Measurements from ENCODE around the gene RAPGEF5.

Gene RAPGEF5

DNA sequence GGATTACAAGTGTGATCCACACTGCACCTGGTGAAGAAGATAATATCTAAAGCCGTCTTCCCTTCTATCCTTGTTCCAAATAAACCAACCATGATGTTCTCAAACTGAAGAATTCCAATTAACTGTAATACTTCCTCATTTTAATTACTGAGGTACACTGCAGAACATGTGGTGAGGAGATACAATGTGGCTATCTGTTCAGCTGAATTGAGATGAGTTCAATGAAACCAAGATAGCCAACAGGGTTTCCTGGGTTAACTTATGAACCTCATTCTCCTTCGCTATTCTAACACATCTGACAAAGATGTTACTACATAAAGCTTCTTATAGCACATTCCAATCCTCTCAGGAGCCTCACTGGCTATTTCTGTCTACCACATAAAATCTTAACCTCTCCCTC is 75.5 kb downstream of the RAPGEF5 start:
- no peak overlapping the region for H3K9ac ChIP-seq (ENCODE audit: low read length)
- H3K4me1 ChIP-seq (ENCODE audit: control insufficient read depth, insufficient read depth, low read length) = no peaks in the 10 kb centered on the region
- no peaks in the 10 kb centered on the region for H3K36me3 ChIP-seq (ENCODE audit: control insufficient read depth, insufficient read depth, low read length)
- no peaks in the 10 kb centered on the region for H3K27me3 ChIP-seq (ENCODE audit: control insufficient read depth, insufficient read depth, low read length)
- no peaks in the 10 kb centered on the region for H3K9me3 ChIP-seq (ENCODE audit: control insufficient read depth, insufficient read depth, low read depth, low read length)
- no peak overlapping the region for H3K4me3 ChIP-seq (ENCODE audit: low read depth, low read length)
- no peak overlapping the region for H3K27ac ChIP-seq (ENCODE audit: low read depth, low read length)

DNA sequence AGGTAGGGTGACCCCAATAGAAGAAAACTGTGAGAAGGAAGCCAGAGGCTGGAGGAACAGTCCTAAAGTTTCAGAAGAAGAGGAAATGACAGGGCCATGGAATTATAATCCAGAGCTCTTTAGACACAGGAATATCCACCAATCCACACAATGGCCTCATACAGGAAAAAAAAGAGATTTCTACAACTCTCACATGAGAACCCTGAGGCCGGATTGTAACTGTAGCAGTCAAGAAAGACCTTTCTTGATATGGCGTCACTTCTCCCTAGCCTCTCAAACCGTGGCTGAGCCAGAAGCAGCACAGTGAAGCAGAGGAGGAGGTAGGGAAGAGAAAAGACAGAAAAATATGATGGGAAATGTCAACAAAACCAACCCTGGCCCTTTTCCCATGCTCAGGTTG is 76.9 kb downstream of the RAPGEF5 start:
- Histone ChIP-seq H3K4me1 (ENCODE audit: control insufficient read depth, insufficient read depth, low read length) (no peaks in the 10 kb centered on the region), H3K9me3 (ENCODE audit: control insufficient read depth, insufficient read depth, low read depth, low read length) (no peaks in the 10 kb centered on the region), H3K36me3 (ENCODE audit: control insufficient read depth, insufficient read depth, low read length) (no peaks in the 10 kb centered on the region), H3K27ac (ENCODE audit: low read depth, low read length) (no peak overlapping the region), H3K9ac (ENCODE audit: low read length) (no peak overlapping the region), H3K4me3 (ENCODE audit: low read depth, low read length) (no peak overlapping the region), H3K27me3 (ENCODE audit: control insufficient read depth, insufficient read depth, low read length) (no peaks in the 10 kb centered on the region)

DNA sequence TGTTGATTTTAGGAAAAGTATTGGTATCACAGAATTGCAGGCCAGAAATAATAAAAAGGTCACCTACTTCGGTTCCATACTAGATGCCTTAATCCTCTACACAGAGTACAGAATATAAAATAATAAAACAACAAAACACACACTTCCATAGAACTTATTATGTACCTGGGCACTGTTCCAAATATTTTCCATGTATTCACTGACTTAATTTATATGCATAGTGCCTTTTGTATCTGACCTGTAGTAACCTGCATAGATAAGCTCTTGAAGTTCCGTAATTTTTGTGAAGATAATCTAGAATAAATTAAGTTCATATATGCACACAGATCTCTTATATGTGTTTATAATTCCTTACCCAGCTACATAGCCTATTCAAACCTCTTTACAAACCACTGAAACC is 78.3 kb downstream of the RAPGEF5 start:
- Histone ChIP-seq H3K9ac (ENCODE audit: low read length) (no peak overlapping the region), H3K9me3 (ENCODE audit: control insufficient read depth, insufficient read depth, low read depth, low read length) (no peaks in the 10 kb centered on the region), H3K4me3 (ENCODE audit: low read depth, low read length) (no peak overlapping the region), H3K27me3 (ENCODE audit: control insufficient read depth, insufficient read depth, low read length) (no peaks in the 10 kb centered on the region), H3K4me1 (ENCODE audit: control insufficient read depth, insufficient read depth, low read length) (no peaks in the 10 kb centered on the region), H3K36me3 (ENCODE audit: control insufficient read depth, insufficient read depth, low read length) (no peaks in the 10 kb centered on the region), H3K27ac (ENCODE audit: low read depth, low read length) (no peak overlapping the region)

DNA sequence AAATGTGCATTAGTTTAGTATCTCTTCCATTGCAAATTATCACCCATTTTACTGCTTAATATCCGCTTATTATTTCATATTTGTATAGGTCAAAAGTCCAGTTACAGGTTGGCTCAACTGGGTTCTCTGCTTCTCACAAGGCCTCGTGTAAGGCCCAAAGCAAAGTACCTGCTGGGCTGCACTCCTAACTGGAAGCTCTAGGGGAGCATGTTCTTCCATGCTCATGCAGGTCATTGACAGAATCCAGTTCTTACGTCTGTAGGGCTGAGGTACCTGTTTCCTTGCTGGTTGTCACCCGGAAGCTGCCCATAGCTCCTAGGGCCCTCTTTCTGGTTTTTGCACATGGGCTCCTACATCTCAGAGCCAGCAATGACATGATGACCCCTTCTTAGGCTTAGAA is 79.6 kb downstream of the RAPGEF5 start:
- Histone ChIP-seq H3K9ac (ENCODE audit: low read length) (no peak overlapping the region), H3K27ac (ENCODE audit: low read depth, low read length) (no peak overlapping the region), H3K36me3 (ENCODE audit: control insufficient read depth, insufficient read depth, low read length) (no peaks in the 10 kb centered on the region), H3K27me3 (ENCODE audit: control insufficient read depth, insufficient read depth, low read length) (no peaks in the 10 kb centered on the region), H3K4me3 (ENCODE audit: low read depth, low read length) (no peak overlapping the region), H3K9me3 (ENCODE audit: control insufficient read depth, insufficient read depth, low read depth, low read length) (no peaks in the 10 kb centered on the region), H3K4me1 (ENCODE audit: control insufficient read depth, insufficient read depth, low read length) (no peaks in the 10 kb centered on the region)

DNA sequence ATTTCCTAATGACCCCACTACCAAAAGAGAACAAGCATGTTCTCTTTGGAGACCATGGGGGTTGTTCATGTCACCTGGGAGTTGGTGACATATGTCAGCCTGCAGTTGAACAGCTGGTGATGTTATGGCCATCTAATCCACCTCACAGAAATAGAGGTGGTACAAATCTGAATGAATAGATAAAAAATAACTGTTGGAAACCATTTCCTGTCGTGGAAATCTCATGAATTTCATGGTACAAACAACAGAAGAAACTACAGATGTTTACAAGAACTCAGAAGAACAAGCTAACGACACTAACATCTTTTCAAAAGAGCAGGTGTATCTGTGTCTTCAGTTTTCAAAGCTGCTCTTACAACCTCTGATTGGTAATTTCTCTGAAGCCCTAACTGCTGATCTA is 81.3 kb downstream of the RAPGEF5 start:
- Histone ChIP-seq H3K4me1 (ENCODE audit: control insufficient read depth, insufficient read depth, low read length) (no peaks in the 10 kb centered on the region), H3K27ac (ENCODE audit: low read depth, low read length) (no peak overlapping the region), H3K9ac (ENCODE audit: low read length) (no peak overlapping the region), H3K4me3 (ENCODE audit: low read depth, low read length) (no peak overlapping the region), H3K36me3 (ENCODE audit: control insufficient read depth, insufficient read depth, low read length) (no peaks in the 10 kb centered on the region), H3K9me3 (ENCODE audit: control insufficient read depth, insufficient read depth, low read depth, low read length) (no peaks in the 10 kb centered on the region), H3K27me3 (ENCODE audit: control insufficient read depth, insufficient read depth, low read length) (no peaks in the 10 kb centered on the region)

DNA sequence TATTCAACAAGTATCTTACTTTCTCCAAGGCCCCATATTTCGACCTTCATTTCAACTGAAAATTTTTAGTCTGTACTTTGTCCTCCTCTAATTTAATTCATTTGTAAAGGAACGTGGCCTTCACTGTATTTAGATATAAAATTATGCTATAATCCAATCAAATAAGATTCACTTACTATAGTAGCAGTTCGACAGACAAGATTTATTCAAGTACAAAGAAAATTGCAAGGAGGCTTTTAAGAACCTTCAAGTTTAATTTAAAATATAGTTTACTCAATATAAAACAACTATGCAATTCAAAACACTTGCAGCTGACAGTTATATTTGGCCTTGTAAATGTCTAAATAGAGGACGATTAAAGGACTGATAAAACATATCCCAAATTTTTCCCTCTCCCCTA is 85.6 kb downstream of the RAPGEF5 start:
- no peaks in the 10 kb centered on the region for H3K36me3 ChIP-seq (ENCODE audit: control insufficient read depth, insufficient read depth, low read length)
- no peaks in the 10 kb centered on the region for H3K27me3 ChIP-seq (ENCODE audit: control insufficient read depth, insufficient read depth, low read length)
- no peak overlapping the region for H3K9ac ChIP-seq (ENCODE audit: low read length)
- H3K9me3 ChIP-seq (ENCODE audit: control insufficient read depth, insufficient read depth, low read depth, low read length) = no peaks in the 10 kb centered on the region
- no peaks in the 10 kb centered on the region for H3K4me1 ChIP-seq (ENCODE audit: control insufficient read depth, insufficient read depth, low read length)
- no peak overlapping the region for H3K4me3 ChIP-seq (ENCODE audit: low read depth, low read length)
- no peak overlapping the region for H3K27ac ChIP-seq (ENCODE audit: low read depth, low read length)

DNA sequence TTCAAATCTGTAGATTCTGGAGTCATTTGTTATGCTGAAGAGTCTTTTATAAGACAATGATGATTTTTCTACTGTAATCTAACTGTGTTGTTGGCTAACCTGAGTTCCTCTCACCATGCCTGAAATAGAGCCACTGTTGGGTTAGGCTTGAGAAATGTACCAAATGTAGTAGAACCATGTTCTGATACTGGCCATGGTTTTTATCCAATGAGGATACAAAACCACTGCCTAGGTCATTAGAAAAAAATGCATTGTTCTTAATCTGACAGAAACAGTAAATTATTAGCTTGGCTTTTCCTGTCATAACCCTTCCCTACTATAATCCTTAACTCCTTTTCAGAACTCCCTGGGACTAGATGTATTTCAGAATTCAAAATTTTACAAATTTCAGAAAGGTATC is 86.6 kb downstream of the RAPGEF5 start:
- Histone ChIP-seq H3K27ac (ENCODE audit: low read depth, low read length) (no peak overlapping the region), H3K9me3 (ENCODE audit: control insufficient read depth, insufficient read depth, low read depth, low read length) (no peaks in the 10 kb centered on the region), H3K4me3 (ENCODE audit: low read depth, low read length) (no peak overlapping the region), H3K4me1 (ENCODE audit: control insufficient read depth, insufficient read depth, low read length) (no peaks in the 10 kb centered on the region), H3K9ac (ENCODE audit: low read length) (no peak overlapping the region), H3K36me3 (ENCODE audit: control insufficient read depth, insufficient read depth, low read length) (no peaks in the 10 kb centered on the region), H3K27me3 (ENCODE audit: control insufficient read depth, insufficient read depth, low read length) (no peaks in the 10 kb centered on the region)

DNA sequence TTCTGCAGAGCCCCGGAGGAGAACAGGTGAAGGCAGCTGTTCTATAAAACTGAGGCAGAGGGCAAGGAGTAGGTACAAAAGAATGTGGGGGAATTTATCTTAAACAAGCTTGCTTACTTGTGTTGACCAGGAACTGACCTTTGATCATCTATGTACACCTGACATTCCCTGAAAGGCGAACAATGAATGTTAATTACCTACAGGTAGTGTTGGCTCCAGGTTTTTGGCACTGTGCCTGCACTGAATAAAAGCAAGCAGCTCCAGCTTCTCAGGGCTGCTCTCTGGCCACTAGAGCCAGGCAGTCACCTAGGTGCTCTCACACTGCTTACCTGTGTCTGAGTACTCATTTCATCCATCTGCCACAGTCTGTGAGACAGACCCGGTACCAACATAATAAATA is 87.0 kb downstream of the RAPGEF5 start:
- Histone ChIP-seq H3K27ac (ENCODE audit: low read depth, low read length) (no peak overlapping the region), H3K9ac (ENCODE audit: low read length) (no peak overlapping the region), H3K36me3 (ENCODE audit: control insufficient read depth, insufficient read depth, low read length) (no peaks in the 10 kb centered on the region), H3K9me3 (ENCODE audit: control insufficient read depth, insufficient read depth, low read depth, low read length) (no peaks in the 10 kb centered on the region), H3K4me3 (ENCODE audit: low read depth, low read length) (no peak overlapping the region), H3K27me3 (ENCODE audit: control insufficient read depth, insufficient read depth, low read length) (no peaks in the 10 kb centered on the region), H3K4me1 (ENCODE audit: control insufficient read depth, insufficient read depth, low read length) (no peaks in the 10 kb centered on the region)

DNA sequence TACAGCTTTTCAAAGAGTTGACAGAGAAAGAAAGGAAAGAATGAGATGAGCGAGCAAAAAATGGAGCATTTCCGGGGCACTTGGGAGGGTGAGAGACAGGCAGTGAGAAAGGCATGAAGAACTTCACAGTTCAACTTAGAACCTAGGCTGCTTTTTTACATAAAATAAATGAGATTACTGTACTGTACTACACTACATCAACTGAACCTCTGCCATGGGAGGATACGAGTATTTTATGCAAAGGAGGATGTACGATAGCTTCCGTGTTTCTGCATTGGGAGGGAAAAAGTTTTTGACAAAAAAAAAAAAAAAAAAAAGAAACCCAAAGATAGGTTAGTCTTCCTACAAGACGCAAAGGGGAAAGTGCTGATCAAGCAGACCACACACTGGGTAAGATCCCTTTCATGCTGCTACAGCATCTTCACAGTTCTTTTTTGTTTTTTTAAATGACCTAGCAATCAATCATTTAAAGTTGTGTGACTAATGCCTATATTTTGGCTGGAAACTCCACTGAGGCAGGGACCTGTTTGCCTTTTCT is 88.0 kb downstream of the RAPGEF5 start:
- no peak overlapping the region for H3K27ac ChIP-seq (ENCODE audit: low read depth, low read length)
- H3K9me3 ChIP-seq (ENCODE audit: control insufficient read depth, insufficient read depth, low read depth, low read length) = no peaks in the 10 kb centered on the region
- no peaks in the 10 kb centered on the region for H3K27me3 ChIP-seq (ENCODE audit: control insufficient read depth, insufficient read depth, low read length)
- no peak overlapping the region for H3K9ac ChIP-seq (ENCODE audit: low read length)
- no peak overlapping the region for H3K4me3 ChIP-seq (ENCODE audit: low read depth, low read length)
- H3K36me3 ChIP-seq (ENCODE audit: control insufficient read depth, insufficient read depth, low read length) = no peaks in the 10 kb centered on the region
- no peaks in the 10 kb centered on the region for H3K4me1 ChIP-seq (ENCODE audit: control insufficient read depth, insufficient read depth, low read length)

DNA sequence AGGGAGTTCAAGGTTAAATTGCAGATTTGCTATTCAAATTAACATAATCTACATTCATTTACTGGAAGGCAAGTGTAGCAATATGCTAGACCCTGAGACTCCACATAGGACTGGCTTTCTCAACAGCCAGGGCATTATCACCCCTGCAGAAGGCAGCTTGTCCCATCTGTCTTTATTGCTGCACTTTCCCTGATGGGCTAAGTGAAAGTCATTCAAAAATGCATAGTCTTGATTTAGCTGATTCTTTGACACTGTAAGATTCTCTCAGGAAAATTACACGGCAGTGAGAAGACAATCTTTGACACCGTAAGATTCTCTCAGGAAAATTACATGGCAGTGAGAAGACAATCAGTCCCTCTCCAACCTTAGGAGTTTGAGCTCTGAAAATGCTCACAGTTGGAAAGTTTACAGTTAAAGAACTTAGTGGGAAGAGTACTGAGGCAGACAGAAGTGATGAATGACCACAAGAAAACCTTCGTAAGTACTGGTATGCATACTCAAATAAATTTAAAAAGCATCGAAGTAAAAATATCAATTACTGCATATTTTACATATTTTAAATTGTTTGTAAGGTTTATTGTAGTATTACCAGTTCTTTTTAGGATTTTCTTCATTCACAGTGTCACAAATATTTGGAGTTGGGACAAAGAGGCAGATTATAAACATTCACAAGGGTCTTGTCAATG is 88.9 kb downstream of the RAPGEF5 start:
- Histone ChIP-seq H3K4me1 (ENCODE audit: control insufficient read depth, insufficient read depth, low read length) (no peaks in the 10 kb centered on the region), H3K9ac (ENCODE audit: low read length) (no peak overlapping the region), H3K9me3 (ENCODE audit: control insufficient read depth, insufficient read depth, low read depth, low read length) (no peaks in the 10 kb centered on the region), H3K4me3 (ENCODE audit: low read depth, low read length) (no peak overlapping the region), H3K27ac (ENCODE audit: low read depth, low read length) (no peak overlapping the region), H3K27me3 (ENCODE audit: control insufficient read depth, insufficient read depth, low read length) (no peaks in the 10 kb centered on the region), H3K36me3 (ENCODE audit: control insufficient read depth, insufficient read depth, low read length) (no peaks in the 10 kb centered on the region)

DNA sequence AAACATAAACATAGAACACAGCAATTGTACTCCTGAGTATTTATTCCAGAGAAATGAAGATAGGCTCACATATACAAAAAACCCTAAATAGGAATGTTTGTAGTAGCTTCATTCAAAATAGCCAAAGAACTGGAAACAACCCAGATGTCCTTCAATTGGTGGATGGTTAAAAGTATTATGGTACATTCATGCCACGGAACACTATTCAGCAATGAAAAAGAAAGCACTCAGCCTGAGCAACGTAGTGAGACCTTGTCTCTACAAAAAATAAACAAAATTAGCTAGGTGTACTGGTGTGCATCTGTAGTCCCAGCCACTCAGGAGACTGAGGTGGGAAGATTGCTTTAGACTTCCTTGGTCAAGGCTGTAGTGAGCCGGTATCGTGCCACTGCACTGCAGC is 94.4 kb downstream of the RAPGEF5 start:
- Histone ChIP-seq H3K4me3 (ENCODE audit: low read depth, low read length) (no peak overlapping the region), H3K4me1 (ENCODE audit: control insufficient read depth, insufficient read depth, low read length) (no peaks in the 10 kb centered on the region), H3K9ac (ENCODE audit: low read length) (no peak overlapping the region), H3K27me3 (ENCODE audit: control insufficient read depth, insufficient read depth, low read length) (no peaks in the 10 kb centered on the region), H3K27ac (ENCODE audit: low read depth, low read length) (no peak overlapping the region), H3K36me3 (ENCODE audit: control insufficient read depth, insufficient read depth, low read length) (no peaks in the 10 kb centered on the region), H3K9me3 (ENCODE audit: control insufficient read depth, insufficient read depth, low read depth, low read length) (no peaks in the 10 kb centered on the region)
